H1 (cell line): ENCODE results near the gene C3orf49. TPM values are rescaled to one million over a fixed set of nuclear protein-coding genes. Genes with fewer than 3 reads are reported as not detected.

Source experiments
- CTCF ChIA-PET: fragments of 300-600 bp; sonication (Branson Sonifier 250); formaldehyde crosslinking; loops from one replicate; lab custom pipeline; 2021; ENCODE audit not compliant: partially characterized antibody; lab: Charles Lee
- POLR2A ChIA-PET: fragments of 300-600 bp; sonication (Branson Sonifier 250); formaldehyde crosslinking; loops from one replicate; lab custom pipeline; 2021; ENCODE audit warnings: inconsistent platforms; ENCODE audit not compliant: partially characterized antibody; lab: Charles Lee
- DNase-seq, 2 experiments: peaks; one replicate each; pipeline versions ENCODE4 v3.0.0 to v3.0.0-alpha.2; 2010 to 2022; ENCODE audit warnings: low spot score in 2 of 2, low read depth in 1 of 2, mixed read lengths in 1 of 2
- FAIRE-seq: peaks from 2 replicates; lab custom pipeline; 2011; peaks lifted over from hg19 to GRCh38; lab: Jason Lieb, UNC
- H2AFZ ChIP-seq: 2 replicates; pipeline ENCODE4 v1.8.1; 2012; ENCODE audit warnings: low read length, inconsistent platforms
- H2AK5ac ChIP-seq: 2 replicates; pipeline ENCODE4 v1.6.1; 2013; ENCODE audit warnings: low read depth, low read length
- H2BK120ac ChIP-seq: replicated peaks from 2 replicates; pipeline ENCODE3; 2013; ENCODE audit warnings: low read depth, low read length, inconsistent platforms
- H2BK12ac ChIP-seq: 2 replicates; pipeline ENCODE4 v1.6.1; 2013; ENCODE audit warnings: low read depth, low read length
- H2BK15ac ChIP-seq: 2 replicates; pipeline ENCODE4 v1.6.1; 2013; ENCODE audit warnings: low read length
- H2BK20ac ChIP-seq: 2 replicates; pipeline ENCODE4 v1.6.1; 2013; ENCODE audit warnings: low read length
- H2BK5ac ChIP-seq: 2 replicates; pipeline ENCODE4 v1.6.1; 2013; ENCODE audit warnings: low read depth, low read length
- H3K14ac ChIP-seq: 2 replicates; pipeline ENCODE4 v1.6.1; 2013; ENCODE audit warnings: inconsistent platforms; ENCODE audit not compliant: insufficient read length
- H3K18ac ChIP-seq: 2 replicates; pipeline ENCODE4 v1.6.1; 2013; ENCODE audit warnings: low read length; ENCODE audit errors: extremely low read depth
- H3K23ac ChIP-seq: 2 replicates; pipeline ENCODE4 v1.6.1; 2013; ENCODE audit warnings: inconsistent platforms; ENCODE audit not compliant: insufficient read length
- H3K23me2 ChIP-seq: 2 replicates; pipeline ENCODE4 v1.6.1; 2013; ENCODE audit warnings: low read depth, low read length
- H3K27ac ChIP-seq: 2 replicates; pipeline ENCODE4 v1.6.1; 2011; ENCODE audit warnings: low read depth, low read length, inconsistent platforms
- H3K27me3 ChIP-seq, 4 experiments: replicated peaks in 1 of 4; 1 replicate in 1 of 4; 2 replicates in 3 of 4; pipeline versions ENCODE4 v1.6.1 to v1.8.1; 2011 to 2013; ENCODE audit warnings: low read length in 3 of 4, mild to moderate bottlenecking in 3 of 4, inconsistent platforms in 2 of 4, mixed read lengths in 2 of 4, moderate library complexity in 1 of 4; ENCODE audit not compliant: control insufficient read depth in 3 of 4, insufficient read depth in 3 of 4; ENCODE audit errors: extremely low read depth in 1 of 4
- H3K36me3 ChIP-seq, 4 experiments: 2 replicates each; pipeline versions ENCODE4 v1.6.1 to v1.8.1; 2011 to 2013; ENCODE audit warnings: mild to moderate bottlenecking in 4 of 4, low read length in 3 of 4, moderate library complexity in 2 of 4, control low read depth in 1 of 4, inconsistent platforms in 1 of 4; ENCODE audit not compliant: insufficient read depth in 4 of 4, control insufficient read depth in 2 of 4
- H3K4ac ChIP-seq: replicated peaks from 2 replicates; pipeline ENCODE3; 2013; ENCODE audit warnings: low read length, low read depth, mixed read lengths, inconsistent platforms; ENCODE audit not compliant: insufficient read length
- H3K4me1 ChIP-seq, 4 experiments: replicated peaks in 1 of 4; 1 replicate in 1 of 4; 2 replicates in 3 of 4; pipeline versions ENCODE4 v1.6.1 to v1.8.1; 2011 to 2013; ENCODE audit warnings: low read length in 3 of 4, inconsistent platforms in 2 of 4, mixed read lengths in 1 of 4; ENCODE audit not compliant: insufficient read depth in 4 of 4, control insufficient read depth in 3 of 4
- H3K4me2 ChIP-seq, 2 experiments: 2 replicates each; pipeline versions ENCODE4 v1.6.1 to v1.8.1; 2011 to 2013; ENCODE audit warnings: low read depth in 2 of 2, low read length in 2 of 2, control low read depth in 1 of 2, inconsistent platforms in 1 of 2, mild to moderate bottlenecking in 1 of 2; ENCODE audit not compliant: insufficient read depth in 1 of 2
- H3K4me3 ChIP-seq, 4 experiments: fragments of 200-600, 300-600 bp in 1 of 4; sonication (generic), shearing (Covaris generic), sonication (Bioruptor Twin) in 1 of 4; 2 replicates each; pipeline versions ENCODE4 v1.5.1 to v1.8.1; 2011 to 2016; ENCODE audit warnings: low read length in 4 of 4, low read depth in 3 of 4, control low read depth in 2 of 4, inconsistent platforms in 2 of 4, mild to moderate bottlenecking in 2 of 4, mixed read lengths in 1 of 4, moderate library complexity in 1 of 4; ENCODE audit not compliant: insufficient read depth in 2 of 4; ENCODE audit errors: extremely low read depth in 1 of 4
- H3K56ac ChIP-seq: replicated peaks from 2 replicates; pipeline ENCODE3; 2013; ENCODE audit warnings: low read depth, mild to moderate bottlenecking, mixed read lengths, low read length, inconsistent platforms; ENCODE audit not compliant: insufficient read length
- H3K79me1 ChIP-seq: 2 replicates; pipeline ENCODE4 v1.6.1; 2013; ENCODE audit warnings: low read depth, low read length, control low read depth
- H3K79me2 ChIP-seq, 2 experiments: 2 replicates each; pipeline versions ENCODE4 v1.6.1 to v1.8.1; 2012 to 2013; ENCODE audit warnings: low read length in 2 of 2, mild to moderate bottlenecking in 2 of 2, inconsistent platforms in 1 of 2; ENCODE audit not compliant: insufficient read depth in 2 of 2, control insufficient read depth in 1 of 2
- H3K9ac ChIP-seq, 4 experiments: replicated peaks in 1 of 4; 1 replicate in 1 of 4; 2 replicates in 3 of 4; pipeline versions ENCODE4 v1.6.1 to v1.8.1; 2011 to 2013; ENCODE audit warnings: low read depth in 3 of 4, low read length in 3 of 4, control low read depth in 2 of 4, mild to moderate bottlenecking in 2 of 4, moderate library complexity in 2 of 4, inconsistent platforms in 1 of 4; ENCODE audit errors: extremely low read depth in 1 of 4
- H3K9me3 ChIP-seq, 2 experiments: 2 replicates each; pipeline versions ENCODE4 v1.6.1 to v1.8.1; 2012 to 2013; ENCODE audit warnings: mild to moderate bottlenecking in 2 of 2, moderate library complexity in 2 of 2, control low read depth in 1 of 2, inconsistent platforms in 1 of 2, low read depth in 1 of 2, low read length in 1 of 2, mixed read lengths in 1 of 2; ENCODE audit not compliant: insufficient read depth in 2 of 2
- H4K20me1 ChIP-seq, 2 experiments: replicated peaks in 1 of 2; 2 replicates each; pipeline versions ENCODE3 to v1.8.1; 2011 to 2013; ENCODE audit warnings: inconsistent platforms in 2 of 2, low read length in 2 of 2, mild to moderate bottlenecking in 1 of 2; ENCODE audit not compliant: insufficient read depth in 2 of 2, control insufficient read depth in 1 of 2
- H4K5ac ChIP-seq: 2 replicates; pipeline ENCODE4 v1.6.1; 2013; ENCODE audit warnings: low read length, low read depth, mixed read lengths, inconsistent platforms; ENCODE audit not compliant: insufficient read length
- H4K8ac ChIP-seq: 2 replicates; pipeline ENCODE4 v1.8.0; 2013; ENCODE audit warnings: mild to moderate bottlenecking, moderate library complexity, low read length, inconsistent platforms; ENCODE audit not compliant: insufficient read depth; ENCODE audit errors: extremely low read depth
- H4K91ac ChIP-seq: replicated peaks from 2 replicates; pipeline ENCODE3; 2013; ENCODE audit warnings: low read length, mixed read lengths, inconsistent platforms; ENCODE audit not compliant: insufficient read length
- BCL11A ChIP-seq, 2 experiments: IDR thresholded peaks; one replicate each; pipeline ENCODE4 v1.6.1; 2011; ENCODE audit warnings: low read depth in 2 of 2, low read length in 2 of 2, mild to moderate bottlenecking in 2 of 2
- CEBPB ChIP-seq: IDR thresholded peaks from 2 replicates; pipeline ENCODE4 v1.6.1; 2012; ENCODE audit warnings: low read depth, low read length
- EZH2 ChIP-seq: fragments of 200-600 bp; sonication (generic); IDR thresholded peaks from 2 replicates; pipeline ENCODE4 v1.7.1; 2012; ENCODE audit warnings: low read depth, mild to moderate bottlenecking, moderate library complexity, low read length, inconsistent platforms; ENCODE audit not compliant: severe bottlenecking
- GABPA ChIP-seq: IDR thresholded peaks from 2 replicates; pipeline ENCODE4 v1.6.1; 2011; ENCODE audit warnings: mild to moderate bottlenecking, low read length, moderate library complexity, borderline replicate concordance; ENCODE audit not compliant: insufficient read depth
- HDAC2 ChIP-seq, 2 experiments: fragments of 300-600 bp in 1 of 2; sonication (generic) in 1 of 2; IDR thresholded peaks; 2 replicates each; pipeline ENCODE4 v1.6.1; 2011 to 2012; ENCODE audit warnings: low read depth in 2 of 2, low read length in 2 of 2, mild to moderate bottlenecking in 2 of 2, moderate library complexity in 2 of 2, borderline replicate concordance in 1 of 2, inconsistent platforms in 1 of 2
- KDM5A ChIP-seq: fragments of 200-600 bp; IDR thresholded peaks from 2 replicates; pipeline ENCODE4 v1.7.1; 2012; ENCODE audit warnings: mild to moderate bottlenecking, low read length, inconsistent platforms, mixed read lengths
- PHF8 ChIP-seq: fragments of 200-600 bp; sonication (generic); conservative IDR thresholded peaks from 2 replicates; pipeline ENCODE4 v1.7.1; 2012; ENCODE audit warnings: low read depth, mild to moderate bottlenecking, inconsistent platforms, low read length, moderate library complexity
- SIN3A ChIP-seq, 2 experiments: IDR thresholded peaks in 1 of 2; conservative IDR thresholded peaks in 1 of 2; 2 replicates each; pipeline ENCODE4 v1.6.1; 2011 to 2012; ENCODE audit warnings: low read length in 2 of 2, improper control_type of control experiment in 1 of 2, low read depth in 1 of 2, mild to moderate bottlenecking in 1 of 2
- SRF ChIP-seq: IDR thresholded peaks from 2 replicates; pipeline ENCODE4 v1.6.1; 2011; ENCODE audit warnings: mild to moderate bottlenecking, low read depth, low read length, moderate library complexity
- TCF12 ChIP-seq: IDR thresholded peaks from 2 replicates; pipeline ENCODE4 v1.6.1; 2011; ENCODE audit warnings: low read depth, mild to moderate bottlenecking, low read length
- TEAD4 ChIP-seq: IDR thresholded peaks from 2 replicates; pipeline ENCODE4 v1.6.1; 2012; ENCODE audit warnings: low read depth, low read length, inconsistent platforms, mixed read lengths
- WGBS, 2 experiments: shearing (Covaris generic) in 1 of 2; methylation state at CpG; one replicate each; pipeline versions ENCODE4 v1.1.6 to v1.1.7; 2013 to 2015; ENCODE audit warnings: low lambda C conversion rate in 2 of 2, mixed read lengths in 2 of 2, inconsistent platforms in 1 of 2, low coverage in 1 of 2, missing lambda C conversion rate in 1 of 2; ENCODE audit not compliant: insufficient replicate concordance in 2 of 2, insufficient coverage in 1 of 2, insufficient read length in 1 of 2; ENCODE audit errors: extremely low coverage in 1 of 2, missing lambda C conversion rate in 1 of 2; 5-methylcytosine and 5-hydroxymethylcytosine counted together
- polyA plus RNA-seq, 7 experiments: library from polyadenylated mRNA; depleted of rRNA in 3 of 7; stranded (reverse) in 5 of 7; unstranded in 2 of 7; fragments of >200 nt in 5 of 7; fragments of 200-250 nt in 2 of 7; gene quantifications; 1 replicate in 5 of 7; 2 replicates in 1 of 7; 4 replicates in 1 of 7; pipeline versions ENCODE4 v1.2.1 to v1.2.3, GENCODE V29; 2011 to 2013; ENCODE audit warnings: missing spikeins in 2 of 7, mixed read lengths in 2 of 7
- total RNA-seq: library from RNA; stranded (reverse); fragmentation: NEBNext Ultra II Directional; extraction: Animal tissue kit (Norgen Biotek cat#: 25700); gene quantifications from 2 replicates; pipeline ENCODE4 v1.2.1, GENCODE V29; 2021
- TF ChIP-seq, protein P1 (sequence below): IDR thresholded peaks from 2 replicates; pipeline ENCODE4 v1.6.1; 2011; ENCODE audit warnings: low read length, improper control_type of control experiment

Gene C3orf49
- total and polyA plus RNA-seq, 2 of the 8 experiments (the other 6 are each of a cell fraction or from before 2014, with no cell fraction given): not detected

GRCh38 chr3:63875510-63875909 lies 56.4 kb downstream of the C3orf49 start:
- WGBS, 2 experiments: 89% methylated on average over 2 of the region's 2 CpGs; no CpG with 5 or more reads in 1 of the 2 experiments
- Histone ChIP-seq H2BK120ac (no peak overlapping the region), H3K79me2 (peaks cover 0 to 65% of the 10 kb centered on the region in 2 experiments; a peak in 3 of 4 replicates), H3K4ac (no peak overlapping the region), H3K4me1 (peaks cover 6 to 11% (median 8%) of the 10 kb centered on the region in 4 experiments; a peak in 6 of 7 replicates), H4K91ac (no peak overlapping the region), H3K79me1 (no peaks in the 10 kb centered on the region; the same call in 1 of the 2 replicates), H2BK5ac (no peak overlapping the region), H3K56ac (no peak overlapping the region), H3K23me2 (no peaks in the 10 kb centered on the region), H2BK15ac (no peak overlapping the region), H3K9ac (no peak overlapping the region), H4K5ac (no peak overlapping the region), H2AFZ (no peak overlapping the region), H3K23ac (no peak overlapping the region), H3K4me2 (no peak overlapping the region), H3K18ac (no peak overlapping the region), H3K14ac (no peak overlapping the region), H2AK5ac (no peak overlapping the region), H2BK20ac (no peak overlapping the region), H3K27ac (no peak overlapping the region), H4K8ac (no peak overlapping the region), H3K36me3 (no peaks in the 10 kb centered on the region), H3K27me3 (no peaks in the 10 kb centered on the region), H2BK12ac (no peak overlapping the region), H3K4me3 (no peak overlapping the region), H3K9me3 (no peaks in the 10 kb centered on the region), H4K20me1 (peaks cover 2 to 3% of the 10 kb centered on the region in 2 experiments)
- DNase-seq (no peak), FAIRE-seq (no peak)
- ChIA-PET POLR2A (interaction anchor here (0.9 kb wide), 1 partner anchor 13 kb away, joined by 3 read pairs; no protein-coding TSS in a partner anchor), CTCF (interaction anchor here (0.5 to 2.2 kb wide), 3 partner anchors 16 to 588 kb away, joined by 3 to 5 read pairs (median 5); no protein-coding TSS in a partner anchor)
- TF ChIP-seq TCF12 (no peak), CEBPB (no peak), EZH2 (no peak), PHF8 (no peak), TEAD4 (no peak), SIN3A (conservative IDR thresholded peaks at IDR 0.05 in 1 of 2, IDR thresholded peaks at IDR 0.05 in 1 of 2; ENCODE audit: low read depth in 1 of 2, low read length in 2 of 2) (no peak), SRF (no peak), GABPA (no peak), KDM5A (no peak), HDAC2 (IDR thresholded peaks at IDR 0.05; ENCODE audit: borderline replicate concordance in 1 of 2, low read depth in 2 of 2, low read length in 2 of 2) (no peak), BCL11A (IDR thresholded peaks at IDR 0.05; ENCODE audit: low read depth in 2 of 2, low read length in 2 of 2) (no peak)
- TF ChIP-seq, protein P1, sequence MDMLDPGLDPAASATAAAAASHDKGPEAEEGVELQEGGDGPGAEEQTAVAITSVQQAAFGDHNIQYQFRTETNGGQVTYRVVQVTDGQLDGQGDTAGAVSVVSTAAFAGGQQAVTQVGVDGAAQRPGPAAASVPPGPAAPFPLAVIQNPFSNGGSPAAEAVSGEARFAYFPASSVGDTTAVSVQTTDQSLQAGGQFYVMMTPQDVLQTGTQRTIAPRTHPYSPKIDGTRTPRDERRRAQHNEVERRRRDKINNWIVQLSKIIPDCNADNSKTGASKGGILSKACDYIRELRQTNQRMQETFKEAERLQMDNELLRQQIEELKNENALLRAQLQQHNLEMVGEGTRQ: no peak
